HG02759 (cell line): ENCODE results near the gene MYG1.
A peak's percentile ranks its signal among the peaks of the same experiment; 100 is the strongest.

Experiments
- ATAC-seq: cut with Tn5 transposase; IDR thresholded peaks from one replicate; pipeline ENCODE4 v1.9.1; 2021; ENCODE audit warnings: mild to moderate bottlenecking, moderate library complexity; ENCODE audit not compliant: unreplicated experiment

The MYG1 gene

GRCh38 chr12:53352331-53353256 is 53.1 kb downstream of the MYG1 start:
- ATAC-seq = peak; percentile 69

- ATAC-seq = no peak
These were observed 53.8 kb downstream of the MYG1 start for GRCh38 chr12:53353257-53353655.

- no peak for ATAC-seq
These were observed 55.6 kb downstream of the MYG1 start for GRCh38 chr12:53355121-53355520.
